CD4-positive, alpha-beta T cell treated with Interleukin-21 for 1 hour (primary cell): ENCODE data around the gene DNAJB6.
A peak's percentile ranks its signal among the peaks of the same experiment; 100 is the strongest.

ENCODE experiments used
- DNase-seq: peaks from one replicate; pipeline ENCODE4 v3.0.0-alpha.2; 2020

Gene DNAJB6

GRCh38 chr7:157410831-157411556 is 74.2 kb downstream of the DNAJB6 start:
- DNase-seq, result no peak

GRCh38 chr7:157411580-157411979 is 74.8 kb downstream of the DNAJB6 start:
- peak; percentile 62 for DNase-seq

GRCh38 chr7:157412021-157412443 is 75.2 kb downstream of the DNAJB6 start:
- peak; percentile 26 for DNase-seq

- no peak for DNase-seq
These were observed 75.8 kb downstream of the DNAJB6 start for GRCh38 chr7:157412491-157413180.

GRCh38 chr7:157413881-157414701 is 77.3 kb downstream of the DNAJB6 start:
- DNase-seq, result no peak

GRCh38 chr7:157414702-157415096 is 77.9 kb downstream of the DNAJB6 start:
- no peak for DNase-seq

- no peak for DNase-seq
These were observed 78.7 kb downstream of the DNAJB6 start for GRCh38 chr7:157415486-157415885.

- no peak for DNase-seq
These were observed 79.2 kb downstream of the DNAJB6 start for GRCh38 chr7:157416011-157416410.

GRCh38 chr7:157418204-157419034 is 81.6 kb downstream of the DNAJB6 start:
- DNase-seq, result no peak

- no peak for DNase-seq
These were observed 82.2 kb downstream of the DNAJB6 start for GRCh38 chr7:157419035-157419293.

- no peak for DNase-seq
These were observed 85.5 kb downstream of the DNAJB6 start for GRCh38 chr7:157422279-157422678.

- DNase-seq, result no peak
These were observed 86.5 kb downstream of the DNAJB6 start for GRCh38 chr7:157423348-157423747.

GRCh38 chr7:157423886-157424565 is 87.2 kb downstream of the DNAJB6 start:
- no peak for DNase-seq

- DNase-seq, result no peak
These were observed 88.4 kb downstream of the DNAJB6 start for GRCh38 chr7:157425137-157425731.

GRCh38 chr7:157425761-157426160 is 89.0 kb downstream of the DNAJB6 start:
- no peak for DNase-seq

- DNase-seq, result no peak
These were observed 89.9 kb downstream of the DNAJB6 start for GRCh38 chr7:157426463-157427301.

GRCh38 chr7:157427811-157428553 is 91.2 kb downstream of the DNAJB6 start:
- no peak for DNase-seq

GRCh38 chr7:157428554-157428945 is 91.7 kb downstream of the DNAJB6 start:
- no peak for DNase-seq

GRCh38 chr7:157429001-157429679 is 92.3 kb downstream of the DNAJB6 start:
- no peak for DNase-seq
